ENCODE data around the gene EIF1.
"Not testable (repeated sequence)": the region's sequence is repeated elsewhere in the genome, so short reads cannot be mapped to it uniquely, and the experiment has no call there.

The EIF1 gene

GRCh38 chr17:41690497-41690896 lies 1.8 kb downstream of the EIF1 start:
- Mint-ChIP-seq H3K27me3 (no peaks in the 10 kb centered on the region), H3K27ac (peak overlapping the region; percentile 100), H3K9me3 (no peaks in the 10 kb centered on the region), H3K36me3 (ENCODE audit: insufficient read depth) (peaks cover 70% of the 10 kb centered on the region), H3K4me1 (ENCODE audit: low read depth in 2 of 2) (peaks cover 21 to 26% of the 10 kb centered on the region in 2 donors), H3K4me3 (peak overlapping the region; percentile 98)
- ATAC-seq (replicated peaks) (no peak), DNase-seq (no peak)

GRCh38 chr17:41691031-41691777 lies 2.5 kb downstream of the EIF1 start:
- Mint-ChIP-seq H3K36me3 (ENCODE audit: insufficient read depth) (peaks cover 75% of the 10 kb centered on the region), H3K9me3 (no peaks in the 10 kb centered on the region), H3K4me3 (peak overlapping the region; percentile 98), H3K27me3 (no peaks in the 10 kb centered on the region), H3K27ac (peak overlapping the region; percentile 100), H3K4me1 (ENCODE audit: low read depth in 2 of 2) (peaks cover 26 to 31% of the 10 kb centered on the region in 2 donors)
- no peak for ATAC-seq (replicated peaks)
- DNase-seq = peak; percentile 20 to 42 (median 20)

GRCh38 chr17:41692722-41693521 lies 4.2 kb downstream of the EIF1 start:
- Mint-ChIP-seq H3K9me3 (no peaks in the 10 kb centered on the region), H3K27me3 (no peaks in the 10 kb centered on the region), H3K4me3 (peak overlapping the region in 1 of 2 donors; percentile 13), H3K36me3 (ENCODE audit: insufficient read depth) (peaks cover 76% of the 10 kb centered on the region), H3K27ac (peak overlapping the region; percentile 44 to 100), H3K4me1 (ENCODE audit: low read depth in 2 of 2) (peaks cover 26 to 29% of the 10 kb centered on the region in 2 donors)
- DNase-seq (peak in 2 of 3 experiments; percentile 18 to 28), ATAC-seq (replicated peaks) (no peak)

- ATAC-seq (replicated peaks) (no peak), DNase-seq (no peak)
- no peaks in the 10 kb centered on the region for H3K9me3 Mint-ChIP-seq
- H3K36me3 Mint-ChIP-seq (ENCODE audit: insufficient read depth) = peaks cover 57% of the 10 kb centered on the region
- H3K27ac Mint-ChIP-seq = no peak overlapping the region
- H3K4me1 Mint-ChIP-seq (ENCODE audit: low read depth in 2 of 2) = peaks cover 19% of the 10 kb centered on the region in 2 donors
- H3K4me3 Mint-ChIP-seq = no peak overlapping the region
- H3K27me3 Mint-ChIP-seq = no peaks in the 10 kb centered on the region
Measured at GRCh38 chr17:41695134-41695661, 6.5 kb downstream of the EIF1 start.

- Mint-ChIP-seq H3K4me1 (ENCODE audit: low read depth in 2 of 2) (peaks cover 19% of the 10 kb centered on the region in 2 donors), H3K36me3 (ENCODE audit: insufficient read depth) (peaks cover 47% of the 10 kb centered on the region), H3K9me3 (no peaks in the 10 kb centered on the region), H3K27me3 (no peaks in the 10 kb centered on the region), H3K4me3 (no peak overlapping the region), H3K27ac (no peak overlapping the region)
- DNase-seq (peak; percentile 75 to 86 (median 76)), ATAC-seq (replicated peaks) (peak; percentile 47)
Measured at GRCh38 chr17:41695954-41696757, 7.5 kb downstream of the EIF1 start.

- peaks cover 12 to 13% of the 10 kb centered on the region in 2 donors for H3K4me1 Mint-ChIP-seq (ENCODE audit: low read depth in 2 of 2)
- ATAC-seq (replicated peaks) (no peak), DNase-seq (no peak)
- H3K36me3 Mint-ChIP-seq (ENCODE audit: insufficient read depth) = peaks cover 35% of the 10 kb centered on the region
- no peaks in the 10 kb centered on the region for H3K27me3 Mint-ChIP-seq
- no peaks in the 10 kb centered on the region for H3K9me3 Mint-ChIP-seq
- no peak overlapping the region for H3K4me3 Mint-ChIP-seq
- H3K27ac Mint-ChIP-seq = no peak overlapping the region
Measured at GRCh38 chr17:41697122-41697962, 8.7 kb downstream of the EIF1 start.

GRCh38 chr17:41700843-41701242 lies 12.2 kb downstream of the EIF1 start:
- not testable (repeated sequence) for H3K36me3 Mint-ChIP-seq (ENCODE audit: insufficient read depth); H3K27me3 Mint-ChIP-seq; H3K4me1 Mint-ChIP-seq (ENCODE audit: low read depth in 2 of 2); ATAC-seq (replicated peaks); H3K9me3 Mint-ChIP-seq; H3K4me3 Mint-ChIP-seq; H3K27ac Mint-ChIP-seq; DNase-seq

- no peaks in the 10 kb centered on the region for H3K9me3 Mint-ChIP-seq
- DNase-seq (no peak), ATAC-seq (replicated peaks) (no peak)
- H3K27me3 Mint-ChIP-seq = peaks cover 15 to 25% of the 10 kb centered on the region in 2 donors
- H3K4me3 Mint-ChIP-seq = no peak overlapping the region
- no peaks in the 10 kb centered on the region for H3K36me3 Mint-ChIP-seq (ENCODE audit: insufficient read depth)
- H3K4me1 Mint-ChIP-seq (ENCODE audit: low read depth in 2 of 2) = no peaks in the 10 kb centered on the region
- no peak overlapping the region for H3K27ac Mint-ChIP-seq
Measured at GRCh38 chr17:41702712-41703111, 14.0 kb downstream of the EIF1 start.

GRCh38 chr17:41705271-41705991 lies 16.7 kb downstream of the EIF1 start:
- DNase-seq (no peak), ATAC-seq (replicated peaks) (no peak)
- H3K4me3 Mint-ChIP-seq = no peak overlapping the region
- H3K27ac Mint-ChIP-seq = peak overlapping the region in 1 of 2 donors; percentile 76
- H3K9me3 Mint-ChIP-seq = no peaks in the 10 kb centered on the region
- H3K36me3 Mint-ChIP-seq (ENCODE audit: insufficient read depth) = no peaks in the 10 kb centered on the region
- H3K4me1 Mint-ChIP-seq (ENCODE audit: low read depth in 2 of 2) = no peaks in the 10 kb centered on the region
- peaks cover 23 to 37% of the 10 kb centered on the region in 2 donors for H3K27me3 Mint-ChIP-seq

- no peaks in the 10 kb centered on the region for H3K9me3 Mint-ChIP-seq
- H3K36me3 Mint-ChIP-seq (ENCODE audit: insufficient read depth) = no peaks in the 10 kb centered on the region
- no peak overlapping the region for H3K27ac Mint-ChIP-seq
- peaks cover 29 to 62% of the 10 kb centered on the region in 2 donors for H3K27me3 Mint-ChIP-seq
- ATAC-seq (replicated peaks) = no peak
- DNase-seq = no peak
- no peak overlapping the region for H3K4me3 Mint-ChIP-seq
- peaks cover 0 to 4% of the 10 kb centered on the region in 2 donors for H3K4me1 Mint-ChIP-seq (ENCODE audit: low read depth in 2 of 2)
Measured at GRCh38 chr17:41707803-41708669, 19.4 kb downstream of the EIF1 start.

- H3K27ac Mint-ChIP-seq = no peak overlapping the region
- H3K4me1 Mint-ChIP-seq (ENCODE audit: low read depth in 2 of 2) = peaks cover 0 to 4% of the 10 kb centered on the region in 2 donors
- no peak overlapping the region for H3K4me3 Mint-ChIP-seq
- H3K9me3 Mint-ChIP-seq = no peaks in the 10 kb centered on the region
- H3K36me3 Mint-ChIP-seq (ENCODE audit: insufficient read depth) = no peaks in the 10 kb centered on the region
- ATAC-seq (replicated peaks) (no peak), DNase-seq (no peak)
- peaks cover 22 to 58% of the 10 kb centered on the region in 2 donors for H3K27me3 Mint-ChIP-seq
Measured at GRCh38 chr17:41710472-41711090, 21.9 kb downstream of the EIF1 start.

Measured in effector memory CD8-positive, alpha-beta T cell (primary cell).